Myocyte (in vitro differentiated cells): ENCODE results near the gene LRFN2. TPM values are rescaled to one million over a fixed set of nuclear protein-coding genes. Genes with fewer than 3 reads are reported as not detected.

ENCODE experiments used
- DNase-seq: peaks from one replicate; pipeline ENCODE4 v3.0.0-alpha.2; 2012; ENCODE audit warnings: low read depth
- total RNA-seq: library from RNA; depleted of rRNA; stranded (reverse); fragments of >200 nt; gene quantifications from 2 replicates; pipeline ENCODE4 v1.2.3, GENCODE V29; 2014

LRFN2 gene
- total RNA-seq, 1 donor from 2014 or later, result not detected

- DNase-seq, result no peak
These were observed 181.0 kb downstream of the LRFN2 start for GRCh38 chr6:40406175-40406574.

DNA sequence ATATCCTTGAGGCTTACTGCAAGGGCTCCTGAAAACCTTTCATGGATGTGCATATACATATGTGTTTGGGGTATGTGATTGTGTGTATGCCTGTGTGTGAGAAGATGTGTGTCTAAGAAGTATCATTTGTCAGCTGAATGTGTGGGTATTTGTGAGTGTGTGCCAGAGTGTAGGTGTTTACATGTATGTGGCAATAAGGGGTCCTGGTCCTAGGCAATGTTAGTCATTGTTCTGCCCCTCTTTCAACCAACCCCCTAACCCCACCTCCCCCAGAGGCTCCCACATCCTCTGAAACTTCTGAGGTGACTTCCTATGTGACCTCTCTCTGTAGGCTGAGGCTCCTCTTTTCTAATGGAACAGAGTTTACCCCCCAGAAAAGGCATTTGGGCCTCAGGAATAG is 186.4 kb downstream of the LRFN2 start:
- DNase-seq, result no peak

GRCh38 chr6:40399888-40400457 is 187.2 kb downstream of the LRFN2 start:
- no peak for DNase-seq

- DNase-seq, result no peak
These were observed 188.2 kb downstream of the LRFN2 start for GRCh38 chr6:40398810-40399477.

DNA sequence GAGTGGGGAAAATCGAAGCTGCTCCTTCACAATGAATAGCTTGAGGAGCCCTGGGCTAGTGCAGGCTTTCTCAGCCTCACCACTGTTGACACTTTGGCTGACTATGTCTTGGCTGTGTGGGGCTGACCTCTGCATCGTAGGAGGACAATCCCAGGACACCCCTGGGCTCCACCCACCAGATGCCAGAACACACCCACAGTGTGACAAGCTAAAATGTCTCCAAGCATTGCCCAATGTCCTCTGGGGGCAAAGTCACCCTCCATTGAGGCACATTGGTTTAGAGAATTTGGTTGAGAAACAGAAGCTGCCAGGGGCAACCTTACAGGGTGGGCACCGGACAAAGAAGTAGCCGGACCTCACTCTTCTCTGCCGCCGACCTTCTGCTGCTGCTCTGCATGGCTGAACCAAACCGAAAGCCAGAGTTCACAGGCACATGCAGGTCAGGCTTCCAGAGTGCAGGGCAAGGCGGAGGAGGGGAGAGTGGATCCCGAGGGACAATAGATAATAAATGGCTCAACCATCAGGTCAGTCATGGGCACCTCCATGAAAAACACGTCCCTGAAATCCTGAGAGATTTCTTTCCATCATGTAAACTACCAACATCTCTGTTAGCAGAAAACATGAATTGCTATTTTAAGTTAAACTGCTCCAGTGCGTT is 189.0 kb downstream of the LRFN2 start:
- no peak for DNase-seq

DNA sequence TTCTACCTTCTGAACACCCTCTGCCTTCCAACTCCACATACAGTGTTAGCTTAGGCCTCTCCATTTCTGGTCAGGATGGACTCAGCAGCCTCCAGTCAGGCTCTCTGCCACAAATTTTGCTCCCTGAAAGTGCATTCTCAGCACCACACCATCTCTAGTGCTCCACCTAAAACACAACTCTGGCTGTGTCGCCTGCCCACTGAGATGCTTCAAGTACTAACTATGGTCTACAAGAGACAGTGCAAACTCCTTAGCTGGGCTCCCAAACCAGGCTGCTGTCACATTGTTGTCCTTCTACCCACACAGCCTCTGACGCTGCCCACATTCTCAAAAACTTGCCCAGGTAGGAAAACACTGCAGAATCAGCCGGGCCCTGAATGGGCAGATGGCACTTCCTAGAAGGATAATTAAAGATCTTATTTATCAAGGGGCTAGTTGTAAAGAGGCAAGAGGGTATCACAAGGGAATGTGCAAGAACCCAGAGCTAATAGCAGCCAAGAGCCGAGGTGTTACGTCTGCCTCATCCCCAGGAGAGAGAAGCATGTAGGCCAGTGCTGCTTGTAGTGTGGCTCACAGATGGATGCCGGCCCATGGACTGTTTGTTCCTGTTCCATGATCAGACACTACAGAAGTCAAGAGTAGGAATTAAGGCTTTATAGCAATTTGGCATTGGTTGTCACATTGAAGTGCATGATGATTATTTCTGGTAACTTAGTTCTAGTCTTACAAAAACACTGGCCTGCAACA is 189.7 kb downstream of the LRFN2 start:
- no peak for DNase-seq

GRCh38 chr6:40395698-40396076 is 191.5 kb downstream of the LRFN2 start:
- DNase-seq, result no peak

GRCh38 chr6:40395066-40395697 is 192.0 kb downstream of the LRFN2 start:
- no peak for DNase-seq

DNA sequence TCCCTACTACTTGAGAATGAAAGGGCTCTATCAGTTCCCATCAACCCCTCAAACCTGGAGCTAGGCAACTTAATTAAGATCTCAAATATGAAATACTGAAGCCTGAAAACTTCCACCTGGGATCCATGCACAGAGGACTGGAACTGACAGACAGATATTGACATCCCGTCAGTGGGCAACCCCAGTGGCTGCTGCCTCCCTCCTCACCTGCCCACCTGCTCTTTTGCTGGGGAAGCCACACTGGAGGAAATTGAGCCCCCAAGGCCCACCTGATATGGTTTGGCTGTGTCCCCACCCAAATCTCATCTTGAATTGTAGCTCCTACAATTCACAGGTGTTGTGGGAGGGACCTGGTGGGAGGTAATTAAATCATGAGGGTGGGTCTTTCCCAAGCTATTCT is 192.8 kb downstream of the LRFN2 start:
- DNase-seq, result no peak

DNA sequence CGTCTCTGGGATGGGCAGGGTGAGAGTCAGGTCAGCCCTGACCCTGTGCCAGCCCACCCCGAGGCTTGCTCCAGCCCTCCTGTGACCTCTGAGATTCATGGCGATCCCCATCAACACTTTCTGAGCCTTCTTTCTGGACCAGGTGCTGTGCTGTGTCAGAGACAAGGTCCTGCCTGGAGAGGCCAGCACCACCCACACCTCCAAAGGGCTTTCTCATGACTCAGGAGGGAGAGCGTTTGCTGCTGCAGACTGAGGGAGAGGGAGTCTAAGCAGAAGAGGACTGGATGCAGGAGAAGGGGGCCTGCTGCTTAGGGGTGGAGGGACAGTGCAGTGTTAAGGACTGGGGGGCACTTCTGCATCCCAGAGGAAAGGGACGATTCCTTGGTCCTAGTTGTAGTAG is 193.5 kb downstream of the LRFN2 start:
- DNase-seq, result no peak

GRCh38 chr6:40392589-40392988 is 194.6 kb downstream of the LRFN2 start:
- no peak for DNase-seq

DNA sequence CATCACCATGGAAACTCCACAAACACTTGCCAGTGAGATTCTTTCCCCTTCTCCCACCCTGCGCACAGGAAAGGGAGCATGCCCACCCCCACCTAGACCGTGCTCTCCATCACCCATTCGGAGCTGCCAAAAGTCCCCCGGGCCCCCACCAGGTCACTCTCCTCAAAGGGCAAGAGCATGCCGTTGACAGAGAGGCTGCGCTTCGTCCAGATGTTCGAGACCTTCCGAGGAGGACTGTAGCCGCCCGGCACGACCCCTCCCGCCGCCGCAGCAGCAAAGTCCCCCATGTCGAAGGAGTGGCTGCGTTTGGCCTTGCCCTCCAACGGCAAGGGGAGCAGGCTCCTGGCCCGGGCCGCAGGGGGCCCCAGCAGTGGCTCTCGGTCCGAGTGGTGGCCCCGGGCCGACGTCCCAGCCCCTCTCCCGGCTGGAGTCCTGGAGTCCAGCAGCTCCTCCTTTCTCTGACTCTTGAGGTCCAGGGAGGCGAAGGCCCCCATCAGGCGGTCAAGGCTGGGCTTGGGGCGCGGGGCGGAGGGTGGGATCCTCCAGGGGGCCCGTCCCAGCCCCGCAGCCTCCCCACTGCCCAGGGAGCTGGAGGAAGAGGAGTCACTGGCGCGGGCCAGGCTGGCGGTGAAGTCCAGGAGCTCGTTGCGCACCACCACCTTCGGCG is 195.2 kb downstream of the LRFN2 start:
- DNase-seq, result no peak

DNA sequence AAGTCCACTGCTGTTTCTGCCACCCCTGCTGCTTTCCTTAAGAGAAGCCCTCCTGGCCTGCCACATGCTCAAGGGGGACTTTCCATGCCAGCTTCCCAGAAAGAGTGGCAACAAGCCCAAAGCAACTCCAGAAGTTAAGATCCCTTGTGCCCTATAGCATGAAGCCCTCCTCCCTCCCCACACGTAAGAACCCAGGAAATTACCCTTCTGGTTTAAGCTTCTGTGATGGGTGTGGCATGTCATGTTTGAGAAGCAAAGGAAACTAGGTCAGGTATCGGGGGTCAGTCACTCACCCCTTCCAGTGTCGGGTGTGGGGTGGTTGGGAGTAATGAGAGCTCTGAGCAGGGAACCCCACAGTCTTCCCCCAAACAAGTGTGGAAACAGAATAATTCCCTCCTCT is 196.1 kb downstream of the LRFN2 start:
- no peak for DNase-seq

DNA sequence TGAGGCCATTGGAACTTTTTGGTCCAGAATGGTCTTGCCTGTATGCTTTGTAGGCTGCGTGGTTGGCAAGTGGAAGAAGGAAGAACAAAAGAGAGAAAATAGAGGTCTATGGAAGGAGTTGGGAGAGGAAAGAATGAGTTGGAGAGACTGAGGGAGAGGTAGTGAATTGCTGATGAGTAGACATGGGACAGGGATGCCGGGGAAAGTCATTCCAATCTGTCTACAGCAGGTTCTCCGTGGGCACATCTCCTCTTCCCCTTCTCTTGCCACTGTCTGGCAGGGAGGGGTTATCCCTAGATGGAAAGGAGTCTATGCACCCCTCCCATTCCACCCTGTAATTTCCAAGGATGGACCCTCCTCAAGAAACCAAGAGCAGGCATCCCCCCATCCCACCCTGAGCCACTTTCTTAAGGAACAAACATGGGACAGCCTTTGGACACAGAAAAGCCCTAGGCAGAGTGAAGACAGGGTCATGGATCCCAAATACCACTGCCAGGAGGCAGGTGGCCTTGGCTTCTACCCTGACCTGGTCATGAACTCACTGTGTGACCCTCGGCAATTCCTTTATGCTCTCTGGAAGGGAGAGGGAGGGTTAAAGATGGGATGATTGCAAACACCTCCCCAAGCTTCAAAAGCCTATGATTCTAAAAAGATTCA is 196.9 kb downstream of the LRFN2 start:
- DNase-seq, result no peak

- DNase-seq, result no peak
These were observed 197.9 kb downstream of the LRFN2 start for GRCh38 chr6:40389254-40389653.

- DNase-seq, result no peak
These were observed 199.3 kb downstream of the LRFN2 start for GRCh38 chr6:40387871-40388264.

- no peak for DNase-seq
These were observed 199.9 kb downstream of the LRFN2 start for GRCh38 chr6:40387127-40387870.

DNA sequence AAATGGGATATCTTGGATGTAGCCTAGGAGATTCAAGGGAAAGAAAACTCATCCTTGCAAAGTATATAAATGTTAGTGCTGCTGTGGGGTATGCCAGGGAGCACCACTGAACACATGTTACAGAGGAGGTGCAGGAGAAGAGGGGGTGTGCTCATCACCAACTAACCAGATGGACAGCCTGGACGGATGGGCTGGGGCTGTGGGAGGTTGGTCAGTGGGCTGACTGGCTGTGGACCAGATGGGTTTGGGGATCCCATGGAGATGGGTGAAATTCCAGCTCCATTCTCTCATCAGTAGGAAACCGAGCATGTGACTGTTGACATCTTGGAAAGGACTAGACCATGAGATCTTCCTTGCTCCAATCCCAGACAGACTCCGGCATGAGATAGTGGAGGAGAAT is 201.0 kb downstream of the LRFN2 start:
- no peak for DNase-seq

GRCh38 chr6:40383348-40384115 is 203.6 kb downstream of the LRFN2 start:
- DNase-seq, result no peak
